DMS53 treated with DMSO at 0.1 percent for 48 hours (cell line): ENCODE results near the gene GRIN2C.

ENCODE experiments used
- DNase-seq: peaks from one replicate; lab custom pipeline; 2025; ENCODE audit not compliant: unreplicated experiment; lab: John Stamatoyannopoulos, UW

GRIN2C gene

DNA sequence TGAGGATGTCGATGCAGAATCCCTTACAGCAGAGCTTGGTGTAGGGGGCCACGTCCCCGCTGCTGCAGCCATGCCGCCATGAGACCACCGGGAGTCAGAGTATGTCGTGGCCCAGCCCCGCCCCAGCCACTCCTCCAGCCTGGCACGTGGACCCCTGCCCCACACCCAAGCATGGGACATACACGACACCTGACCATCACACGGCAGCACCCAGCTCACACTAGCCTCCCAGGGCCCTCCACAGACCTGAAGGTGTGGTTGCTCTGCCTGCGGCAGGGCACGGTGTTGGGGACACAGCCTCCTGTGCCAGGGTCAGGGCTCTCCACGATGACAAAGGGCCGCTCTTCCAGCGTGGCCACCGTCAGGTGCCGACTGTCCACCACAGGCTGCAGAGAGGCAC lies 9.4 kb downstream of the GRIN2C start:
- no peak for DNase-seq

DNA sequence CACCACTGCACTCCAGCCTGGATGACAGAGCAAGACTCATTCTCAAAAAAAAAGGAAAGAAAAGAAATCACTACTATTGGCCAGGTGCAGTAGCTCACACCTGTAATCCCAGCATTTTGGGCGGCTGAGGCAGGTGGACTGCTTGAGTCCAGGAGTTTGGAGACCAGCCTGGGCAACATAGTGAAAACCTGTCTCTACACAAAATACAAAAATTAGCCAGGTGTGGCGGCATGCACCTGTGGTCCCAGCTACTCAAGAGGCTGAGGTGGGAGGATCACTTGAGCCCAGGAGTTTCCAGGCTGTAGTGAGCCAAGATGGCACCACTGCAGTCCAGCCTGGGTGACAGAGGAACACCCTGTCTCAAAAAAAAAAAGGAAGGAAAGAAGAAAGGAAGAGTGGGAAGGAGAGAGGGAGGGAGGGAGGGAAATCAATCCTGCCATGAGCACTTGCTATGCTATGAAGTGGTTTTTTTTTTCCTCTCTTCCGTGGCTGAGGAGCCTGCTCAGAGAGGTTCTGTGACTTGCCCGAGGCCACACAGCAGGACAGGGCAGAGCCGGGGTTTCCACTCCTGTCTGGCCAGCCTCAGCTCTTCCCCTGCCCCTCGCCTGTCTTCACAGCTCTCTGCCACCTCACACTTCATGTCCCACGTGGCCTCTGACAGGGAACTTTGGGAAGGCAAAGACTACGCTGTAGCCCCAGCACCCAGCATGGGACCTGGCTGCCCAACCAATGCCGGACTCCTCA lies 10.9 kb downstream of the GRIN2C start:
- no peak for DNase-seq

DNA sequence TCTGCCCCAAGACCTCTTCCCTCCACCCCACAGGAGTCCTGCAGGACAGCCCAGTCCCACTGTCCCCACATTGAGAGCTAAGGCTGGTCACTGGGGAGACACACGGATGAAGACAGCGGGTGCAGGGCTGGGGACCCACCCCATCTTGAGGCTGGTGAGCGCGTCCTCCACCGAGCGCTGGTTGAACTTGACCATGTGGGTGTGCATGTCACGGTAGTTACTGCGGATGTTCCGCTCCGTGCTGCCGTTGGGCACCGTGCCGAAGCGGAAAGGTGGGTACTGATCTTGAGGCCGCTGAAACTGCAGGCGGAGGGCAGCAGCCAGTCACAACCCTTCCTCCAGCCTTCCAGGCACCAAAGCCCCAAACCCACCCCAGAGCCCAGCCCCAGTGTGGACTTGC lies 13.1 kb downstream of the GRIN2C start:
- DNase-seq, result no peak

DNA sequence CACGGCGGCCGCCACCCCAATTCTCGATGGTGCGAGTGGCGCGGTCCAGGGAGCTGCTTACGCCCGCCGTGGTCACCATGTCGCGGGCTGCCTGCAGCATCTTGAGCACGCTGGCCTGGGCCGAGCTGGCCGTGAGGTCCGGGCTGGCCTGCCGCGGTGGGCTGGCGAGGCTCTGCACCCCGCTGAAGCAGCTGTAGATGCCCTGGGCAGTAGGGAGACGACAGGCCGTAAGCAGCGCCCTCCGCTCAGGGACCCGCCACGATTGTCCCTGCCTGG lies 16.4 kb downstream of the GRIN2C start:
- no peak for DNase-seq

DNA sequence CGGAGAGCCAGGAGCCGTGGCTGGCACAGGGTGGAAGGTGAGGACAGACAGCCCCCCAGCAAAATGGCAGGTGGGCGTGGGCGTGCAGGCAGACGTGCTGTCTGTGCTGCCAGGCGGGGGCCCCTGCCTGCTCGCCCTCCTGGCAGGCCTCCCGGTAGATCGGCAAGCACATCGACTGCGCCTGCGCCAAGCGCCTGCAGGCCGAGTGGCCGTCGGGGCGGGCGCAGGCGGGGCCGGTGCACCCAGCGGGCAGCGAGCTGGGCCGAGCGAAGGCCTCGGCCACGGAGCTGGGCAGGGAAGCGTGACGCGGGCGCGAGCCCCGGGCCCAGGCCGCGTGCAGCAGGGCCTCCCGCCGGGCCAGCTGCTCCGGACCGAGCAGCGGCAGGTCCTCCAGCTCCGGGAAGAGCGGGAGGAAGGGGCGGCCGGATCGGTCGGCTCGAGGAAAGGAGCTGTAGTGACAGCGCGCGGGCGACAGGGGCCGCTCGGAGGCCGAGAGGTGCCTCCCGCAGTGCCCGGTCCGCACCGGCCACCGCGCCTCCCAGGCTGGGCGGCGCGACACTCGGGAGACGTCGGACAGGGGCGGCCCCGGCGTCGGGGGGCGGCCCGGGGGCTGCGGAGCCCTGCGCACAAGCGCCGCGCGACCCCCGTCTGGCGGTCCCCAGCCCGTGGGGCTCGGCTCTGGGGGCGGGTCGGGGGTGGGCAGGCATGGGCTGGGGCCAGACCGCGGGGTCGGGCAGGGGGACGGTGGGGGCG lies 16.9 kb downstream of the GRIN2C start:
- peak; percentile 56 for DNase-seq

DNA sequence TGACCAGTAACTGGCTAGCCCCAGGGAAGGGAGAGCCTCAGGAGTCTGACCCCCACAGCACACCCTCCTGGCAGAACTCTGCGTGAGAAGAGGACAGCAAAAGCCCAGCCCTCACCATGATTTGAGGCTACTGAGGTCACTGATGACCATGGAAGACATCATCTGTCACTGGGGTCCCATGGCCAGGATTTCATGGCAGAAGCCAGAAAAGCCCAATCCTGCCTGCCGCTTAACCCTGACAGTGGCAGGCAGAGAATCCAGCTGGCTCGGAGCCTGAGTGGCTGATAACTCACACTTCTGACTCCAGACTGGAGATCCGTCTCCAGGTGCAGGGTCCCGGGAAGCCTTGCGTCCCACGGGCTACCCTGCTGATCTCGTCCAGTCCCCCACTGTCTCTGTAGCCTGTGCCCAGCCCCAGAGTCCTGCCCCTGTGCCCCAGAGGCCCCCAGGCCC lies 17.5 kb downstream of the GRIN2C start:
- DNase-seq, result no peak

DNA sequence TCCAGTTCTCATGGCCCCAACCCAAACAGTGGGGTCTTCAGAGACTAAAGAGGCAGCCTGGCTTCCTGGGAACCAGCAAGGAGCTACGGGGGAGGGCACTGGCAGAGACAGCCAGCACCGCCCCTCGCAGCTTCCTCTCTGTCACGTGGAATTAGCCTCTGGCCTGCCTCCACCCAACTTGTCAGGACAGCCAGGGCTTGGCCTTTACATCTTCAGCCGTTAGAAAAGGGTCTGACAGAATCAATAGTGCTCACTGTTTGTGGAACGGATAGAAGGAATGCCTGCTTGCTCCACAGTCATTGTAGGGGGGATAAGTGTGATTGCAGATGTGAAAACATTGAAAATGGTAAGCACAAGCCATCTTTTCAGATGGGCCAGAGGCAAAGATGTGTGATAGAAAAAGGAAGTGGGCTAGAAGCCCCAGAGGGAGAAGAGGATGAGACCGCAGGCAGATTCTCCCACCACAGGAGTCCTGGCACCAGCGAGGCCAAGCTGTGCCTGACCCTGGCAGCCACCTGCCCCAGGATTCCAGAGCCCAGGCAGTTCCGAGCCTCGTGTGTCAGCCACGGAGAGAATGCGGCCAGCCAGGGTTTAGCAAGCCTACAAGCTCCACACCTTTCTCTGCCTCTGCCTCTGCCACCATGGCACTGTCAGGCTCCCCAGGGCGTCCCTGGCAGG lies 18.6 kb downstream of the GRIN2C start:
- no peak for DNase-seq

DNA sequence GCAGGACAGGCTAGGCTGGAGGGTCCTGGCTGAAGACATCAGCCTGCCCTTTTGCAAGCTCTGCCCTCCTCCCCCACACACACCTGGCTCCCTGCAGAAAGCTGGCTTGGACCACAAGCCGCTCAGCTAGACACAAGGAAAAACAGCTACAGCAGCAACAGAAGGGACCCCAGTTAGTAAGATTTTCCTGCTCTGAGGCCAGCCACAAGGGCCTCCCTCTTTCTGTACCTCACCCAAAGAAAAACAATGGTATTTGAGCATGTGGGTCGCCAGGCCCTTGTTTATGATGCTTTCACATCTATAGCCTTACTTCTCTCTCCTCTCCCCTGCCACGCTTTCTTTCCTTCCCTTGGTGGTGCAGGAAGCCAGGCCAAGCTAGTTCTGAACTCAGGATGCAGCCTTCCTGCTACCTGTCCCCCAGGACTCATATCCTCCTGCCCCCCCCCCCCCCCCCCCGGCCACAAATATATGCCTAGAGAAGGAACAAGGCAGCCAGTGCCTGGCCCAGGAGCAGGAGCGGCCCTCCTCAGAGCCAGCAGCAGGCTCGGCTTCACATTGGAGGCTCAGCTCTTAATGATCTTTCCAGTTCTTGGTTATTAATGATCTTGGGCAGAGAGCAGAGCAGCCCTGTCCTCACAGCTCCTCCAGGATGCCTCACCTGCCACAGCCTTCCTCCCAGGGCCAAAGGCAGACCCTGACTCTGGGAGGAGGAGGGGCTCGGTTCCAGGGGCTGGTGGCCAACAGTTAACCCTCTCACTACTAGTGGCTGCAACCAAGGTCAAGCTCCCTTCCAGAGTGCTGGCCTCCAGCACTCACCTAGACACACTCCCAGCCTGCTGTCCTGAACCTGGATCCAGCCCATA lies 19.5 kb downstream of the GRIN2C start:
- DNase-seq, result no peak

DNA sequence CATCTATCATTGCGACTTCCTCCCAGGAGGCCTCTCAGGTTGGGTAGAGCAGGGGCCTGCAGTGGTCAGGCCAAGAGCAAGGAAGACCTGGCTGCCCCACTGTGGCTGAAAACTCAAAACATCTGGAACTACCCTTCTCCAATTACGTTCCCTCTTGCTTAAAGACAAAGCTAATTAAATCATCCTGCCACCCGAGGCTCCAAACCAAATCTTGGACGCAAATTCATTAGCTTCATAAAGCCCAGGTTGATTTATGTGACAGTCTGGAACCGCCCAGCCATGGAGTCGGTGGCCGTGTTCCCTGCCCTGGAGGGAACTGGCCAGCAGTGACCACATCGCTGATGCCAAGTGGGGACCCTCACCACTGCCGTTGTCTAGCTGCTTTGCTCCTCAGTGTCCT lies 21.4 kb downstream of the GRIN2C start:
- DNase-seq, result no peak

DNA sequence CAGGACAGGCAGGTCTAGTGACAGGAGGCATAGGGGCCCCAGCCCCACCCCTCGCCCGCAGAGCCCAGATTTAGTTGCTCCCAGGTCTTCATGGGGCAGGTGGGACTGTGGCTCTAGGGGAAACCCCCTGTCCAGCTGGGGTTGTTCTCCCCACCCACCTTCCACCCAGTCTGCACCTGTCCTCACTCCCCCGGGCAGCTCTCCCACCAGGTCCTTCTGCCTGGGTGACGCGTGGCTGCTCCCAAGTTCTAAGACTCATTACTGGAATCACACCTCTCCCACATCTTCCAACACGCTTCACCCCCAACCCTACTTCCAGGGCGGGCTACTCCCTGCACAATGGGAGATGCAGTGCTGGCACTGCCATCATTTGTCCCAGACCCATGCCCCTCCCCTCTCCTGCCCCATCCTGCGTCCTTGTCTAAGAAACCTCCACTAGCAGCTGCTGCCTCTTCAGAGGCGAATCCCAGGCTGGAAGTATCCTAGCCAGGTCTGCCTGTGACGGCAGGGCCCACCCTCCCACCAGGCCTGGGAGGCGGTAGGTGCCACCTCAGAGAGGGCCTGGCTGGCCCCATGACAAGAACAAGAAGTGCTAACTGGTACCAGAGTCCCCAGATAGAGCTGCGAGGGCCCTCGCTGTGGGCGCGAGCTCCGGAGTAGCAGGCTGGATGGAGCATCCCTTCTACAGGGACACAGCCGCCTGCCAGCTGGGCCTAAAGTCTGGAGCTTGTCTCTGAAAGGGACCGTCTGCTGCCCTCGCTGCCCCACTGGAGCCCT lies 22.8 kb downstream of the GRIN2C start:
- DNase-seq, result no peak

DNA sequence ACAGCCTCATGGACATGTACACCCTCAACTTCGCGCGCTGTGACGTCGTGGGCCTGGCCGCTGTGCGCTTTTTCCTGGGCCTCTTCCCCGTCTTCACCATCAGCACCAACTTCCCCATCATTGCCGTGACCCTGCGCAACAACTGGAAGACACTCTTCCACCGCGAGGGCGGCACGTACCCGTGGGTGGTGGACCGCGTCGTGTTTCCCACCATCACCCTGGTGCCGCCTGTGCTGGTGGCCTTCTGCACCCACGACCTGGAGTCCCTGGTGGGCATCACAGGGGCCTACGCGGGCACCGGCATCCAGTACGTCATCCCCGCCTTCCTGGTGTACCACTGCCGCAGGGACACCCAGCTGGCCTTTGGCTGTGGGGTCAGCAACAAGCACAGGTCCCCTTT lies 23.5 kb downstream of the GRIN2C start:
- DNase-seq, result no peak

DNA sequence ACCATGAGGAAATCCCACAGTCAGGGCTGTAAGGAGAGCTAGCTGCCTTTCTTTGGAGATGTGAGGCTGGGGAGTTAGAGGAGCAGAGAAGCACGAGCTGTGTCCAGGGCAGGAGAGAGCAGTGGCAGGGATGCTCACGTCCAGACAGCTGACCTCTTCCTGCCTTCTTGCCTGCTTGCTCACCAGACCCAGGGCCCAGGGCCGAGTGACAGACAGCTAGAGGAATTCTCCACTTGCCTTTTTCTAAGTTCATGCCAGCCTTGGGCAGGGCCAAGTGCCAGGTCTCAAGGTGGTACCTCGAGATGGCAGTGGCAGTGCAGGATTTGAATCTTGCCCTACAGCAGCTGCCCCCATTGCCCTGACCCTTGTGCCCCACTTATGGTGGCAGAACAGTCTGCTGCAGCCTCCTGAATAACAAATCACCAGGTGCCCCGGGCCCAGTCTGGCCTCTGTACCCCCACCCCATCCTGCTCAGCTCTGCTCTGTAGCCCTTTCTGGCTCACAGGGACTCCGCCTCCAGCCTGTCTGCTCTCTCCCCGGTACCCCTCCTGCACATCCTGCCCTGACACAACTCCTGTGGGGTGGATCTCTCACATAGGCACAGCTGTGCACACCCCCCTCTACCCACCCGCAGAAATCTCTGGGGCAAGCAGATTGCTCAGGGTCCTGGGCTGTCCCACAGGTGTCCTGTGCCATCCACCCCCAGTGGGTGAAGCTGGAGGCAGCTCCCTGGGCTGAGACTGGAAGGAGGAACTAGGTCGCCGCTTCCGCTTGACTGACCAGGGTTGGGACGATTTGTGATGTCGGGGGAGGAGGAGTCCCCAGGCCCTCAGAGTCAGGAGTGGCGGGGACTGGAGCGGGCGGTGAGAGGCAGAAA lies 25.9 kb downstream of the GRIN2C start:
- DNase-seq, result no peak

DNA sequence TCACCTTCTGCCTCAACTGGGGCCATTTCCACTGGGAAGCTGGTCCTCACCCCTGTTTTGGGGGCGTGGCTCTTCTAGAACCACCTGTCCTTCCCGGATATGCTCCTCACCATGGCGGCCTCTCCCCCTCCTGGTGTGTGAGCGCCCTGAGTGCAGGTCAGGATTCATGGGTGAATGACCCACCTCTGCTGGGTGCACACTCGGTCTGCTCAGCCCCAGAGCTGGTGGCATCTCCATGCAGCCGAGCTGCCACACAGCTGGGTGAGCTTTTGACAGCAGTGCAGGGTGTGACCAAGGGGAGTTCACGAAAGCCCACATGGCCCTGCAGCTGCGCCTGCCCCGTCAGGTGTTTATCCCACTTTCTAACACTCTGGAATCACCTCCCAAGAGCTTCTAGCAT lies 27.3 kb downstream of the GRIN2C start:
- DNase-seq, result no peak

DNA sequence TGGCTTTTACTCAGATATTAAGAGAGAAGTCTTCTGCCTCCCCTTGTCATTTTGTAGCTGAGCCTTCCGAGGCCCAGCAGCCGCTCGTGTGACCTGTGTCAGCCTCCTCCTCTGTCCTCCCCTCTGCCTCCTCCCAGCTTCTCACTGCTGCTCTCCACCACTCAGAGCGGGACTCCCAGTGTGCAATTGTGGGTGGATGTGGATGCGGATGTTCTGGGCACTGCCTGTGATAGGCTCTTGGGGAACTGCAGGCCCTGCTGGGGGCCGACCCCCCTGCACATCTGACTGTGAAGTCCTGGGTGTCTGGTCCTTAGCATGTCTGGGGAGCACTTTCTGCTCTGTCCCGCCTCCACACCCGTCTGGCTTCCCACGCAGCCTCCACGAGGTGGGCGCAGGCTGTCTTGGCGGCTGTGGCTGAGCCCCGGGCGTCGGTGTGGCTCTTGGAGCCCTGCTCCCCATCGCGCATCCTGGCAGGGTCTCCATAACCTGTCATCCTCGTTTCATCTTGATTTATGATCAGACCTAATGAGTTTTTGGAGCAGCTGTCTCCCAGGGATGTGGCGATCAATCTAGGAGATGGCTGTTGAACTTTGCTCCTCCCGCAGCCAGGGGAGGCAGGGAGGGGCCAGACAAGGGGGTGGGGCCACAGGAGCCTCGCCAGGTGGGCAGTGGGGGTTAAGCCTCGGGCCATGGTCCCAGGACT lies 28.1 kb downstream of the GRIN2C start:
- DNase-seq, result no peak

DNA sequence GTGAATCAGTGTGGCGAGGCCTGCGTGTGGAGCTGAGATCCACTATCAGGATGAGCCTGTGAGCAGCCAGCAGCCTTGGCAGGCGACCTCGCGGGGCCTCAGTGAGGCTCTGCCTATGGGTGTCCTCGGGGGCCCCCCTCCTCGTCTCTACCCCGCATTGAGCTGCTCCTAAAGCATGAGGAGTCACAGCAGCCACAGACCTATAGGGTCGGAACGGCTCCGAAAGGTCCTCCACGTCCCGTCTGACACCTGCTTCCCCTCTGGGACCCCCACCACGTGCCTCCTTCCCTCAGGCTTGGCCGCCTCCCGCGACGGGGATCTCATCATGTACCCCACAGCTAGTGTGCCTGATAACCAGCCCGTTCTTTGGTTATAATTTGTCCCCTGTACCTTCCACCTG lies 28.8 kb downstream of the GRIN2C start:
- DNase-seq, result no peak

DNA sequence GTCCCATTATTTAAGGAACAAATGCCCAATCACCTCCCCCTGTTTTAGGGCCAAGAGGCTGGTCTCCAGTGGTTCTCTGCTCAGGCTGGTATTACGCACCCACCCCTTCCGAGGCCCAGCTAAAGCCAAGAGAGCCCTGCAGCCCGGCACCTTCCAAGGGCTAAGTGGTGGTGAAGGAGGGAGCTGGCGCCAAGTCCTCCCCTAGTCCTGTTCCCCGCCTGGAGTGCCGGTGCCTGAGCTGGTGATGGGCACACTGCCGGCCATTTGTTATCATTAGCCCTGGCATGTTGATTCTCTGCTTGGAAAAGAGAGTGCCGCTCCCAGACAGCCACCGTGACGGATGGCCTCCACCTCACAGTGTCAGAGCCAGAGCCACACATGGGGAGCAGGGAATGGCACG lies 31.9 kb downstream of the GRIN2C start:
- no peak for DNase-seq

DNA sequence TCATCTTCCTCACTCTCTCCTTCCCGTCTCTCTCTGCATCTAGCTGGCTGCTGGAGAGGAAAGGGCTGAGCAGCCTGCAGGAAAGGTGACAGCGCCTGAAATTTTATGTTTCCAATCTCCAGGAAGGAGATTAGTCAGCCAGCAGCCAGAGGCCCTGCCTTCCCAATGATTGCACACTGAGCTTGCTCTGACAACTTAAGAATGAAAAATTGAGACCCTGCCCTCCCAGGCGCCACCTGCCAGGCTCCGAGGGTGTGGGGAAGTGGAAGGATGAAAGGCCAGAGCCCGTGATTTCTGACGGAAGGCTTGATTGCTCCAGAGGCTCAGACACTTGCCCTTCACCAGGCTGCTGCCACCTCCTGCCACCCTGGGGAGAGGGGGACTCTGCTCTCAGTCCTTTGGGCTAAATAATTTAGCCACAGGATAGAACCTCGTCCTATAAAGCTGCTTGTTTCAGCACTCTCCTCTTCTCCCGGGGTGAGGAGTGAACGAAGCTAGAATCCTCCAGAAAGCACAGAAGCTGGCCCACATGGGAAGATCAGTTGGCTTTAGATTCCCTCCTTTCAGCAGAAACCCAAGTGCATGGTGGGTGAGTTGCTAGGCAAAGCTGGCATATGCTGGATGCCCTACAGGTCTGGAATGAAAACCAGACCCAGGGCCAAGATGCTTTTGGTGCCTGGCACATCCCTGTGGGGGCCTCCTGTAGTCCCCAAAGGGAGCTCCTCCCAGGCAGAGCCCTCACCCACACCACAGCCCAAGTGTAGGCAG lies 33.5 kb downstream of the GRIN2C start:
- no peak for DNase-seq

DNA sequence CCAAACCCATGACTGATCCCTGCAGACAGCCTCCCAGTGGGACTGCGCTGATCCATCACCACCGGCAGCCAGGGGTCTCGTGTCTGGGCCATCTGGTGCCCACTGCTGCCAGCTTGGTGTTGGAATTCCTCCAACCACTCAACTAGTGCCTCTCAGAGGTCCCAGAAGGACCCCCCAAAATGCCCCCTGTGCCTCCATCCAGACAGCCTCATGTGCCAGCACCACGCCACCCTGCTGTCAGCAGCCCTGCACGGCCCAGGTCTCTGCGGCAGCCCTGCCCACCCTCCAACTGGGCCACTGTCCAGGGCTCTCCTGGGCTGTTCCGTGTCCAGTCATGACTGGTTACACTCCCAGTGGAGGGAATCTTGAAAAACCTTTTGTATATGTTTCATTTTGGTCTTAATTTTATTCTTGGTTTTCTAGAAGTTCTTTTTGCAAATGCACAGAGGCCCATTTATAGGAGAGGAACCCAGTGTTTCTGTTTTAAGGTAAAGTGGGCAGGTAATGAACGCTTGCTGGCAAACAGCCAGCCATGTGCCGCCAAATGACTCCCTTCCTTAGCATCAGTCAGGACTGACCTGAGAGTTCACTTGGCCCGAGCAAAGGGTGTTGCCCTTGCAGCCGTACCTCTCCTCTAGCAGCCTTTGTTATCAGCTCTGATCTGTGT lies 34.6 kb downstream of the GRIN2C start:
- no peak for DNase-seq
